Ovary (tissue), 3 donors: ENCODE results near the gene SEMA6D.

Experiments used
- CTCF ChIP-seq, 3 donors: fragments of 450-650 bp in 2 of 3; fragments of 200-600 bp in 1 of 3; IDR thresholded peaks; one replicate each; pipeline versions ENCODE4 v1.5.1 to v1.8.0; 2016 to 2022; ENCODE audit warnings: antibody characterized with exemption in 3 of 3, mild to moderate bottlenecking in 1 of 3
- EP300 ChIP-seq: sonication (generic); formaldehyde crosslinking; IDR thresholded peaks from one replicate; pipeline ENCODE4 v1.6.1; 2017; ENCODE audit warnings: antibody characterized with exemption
- POLR2A ChIP-seq: fragments of 450-650 bp; IDR thresholded peaks from one replicate; pipeline ENCODE4 v1.6.1; 2017; ENCODE audit warnings: antibody characterized with exemption, mild to moderate bottlenecking, moderate library complexity
- donor health status: DM: no; HTN: no; CAD: no.

- TF ChIP-seq CTCF (IDR thresholded peaks at IDR 0.05) (no peak), POLR2A (no peak), EP300 (no peak)
Observed at GRCh38 chr15:47806008-47806407, 88.7 kb downstream of the SEMA6D start.
